BLaER1 (cell line): ENCODE results near the gene PTCH1.

Source experiments
- H3K27ac ChIP-seq: shearing (Covaris generic); formaldehyde crosslinking; 2 replicates; pipeline ENCODE4 v1.8.1; 2022
- H3K27me3 ChIP-seq: shearing (Covaris generic); formaldehyde crosslinking; 2 replicates; pipeline ENCODE4 v1.8.1; 2022
- H3K36me3 ChIP-seq: shearing (Covaris generic); formaldehyde crosslinking; 2 replicates; pipeline ENCODE4 v1.8.1; 2022
- H3K4me1 ChIP-seq: shearing (Covaris generic); formaldehyde crosslinking; 2 replicates; pipeline ENCODE4 v1.8.1; 2022
- H3K4me2 ChIP-seq: shearing (Covaris generic); formaldehyde crosslinking; 2 replicates; pipeline ENCODE4 v1.8.1; 2022
- H3K4me3 ChIP-seq: shearing (Covaris generic); formaldehyde crosslinking; 2 replicates; pipeline ENCODE4 v1.8.1; 2022
- H3K9ac ChIP-seq: shearing (Covaris generic); formaldehyde crosslinking; 2 replicates; pipeline ENCODE4 v1.8.1; 2022
- H3K9me3 ChIP-seq: shearing (Covaris generic); formaldehyde crosslinking; 2 replicates; pipeline ENCODE4 v1.8.1; 2022
- H4K20me1 ChIP-seq: shearing (Covaris generic); formaldehyde crosslinking; 2 replicates; pipeline ENCODE4 v1.8.1; 2022
- Cebpa-rat ChIP-seq: shearing (Covaris generic); IDR thresholded peaks from 2 replicates; pipeline ENCODE4 v1.8.1; 2022

Gene PTCH1

DNA sequence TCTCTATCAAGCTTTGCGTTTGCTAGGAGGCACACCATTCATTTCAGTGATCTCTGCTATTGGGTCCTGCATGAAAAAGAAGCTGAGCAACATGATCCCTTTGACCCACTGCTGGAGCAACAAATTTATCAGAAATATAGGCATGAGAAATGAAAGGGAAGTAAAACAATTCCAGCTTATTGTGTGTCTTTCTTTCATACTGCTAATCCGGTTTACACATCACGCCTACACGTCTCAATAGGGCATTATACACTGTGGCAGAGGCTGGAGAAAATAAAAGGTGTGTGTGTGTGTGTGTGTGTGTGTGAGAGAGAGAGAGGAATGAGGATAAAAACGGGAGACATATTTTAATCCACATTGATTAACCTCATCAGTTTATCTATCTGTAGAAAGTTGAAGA, 2.4 kb downstream of the PTCH1 start:
- Histone ChIP-seq H3K27me3 (peaks cover 62% of the 10 kb centered on the region), H3K4me2 (0 out of 2 replicates have a peak overlapping the region, but pooled peaks have one; percentile 9), H3K9ac (no peak overlapping the region)

DNA sequence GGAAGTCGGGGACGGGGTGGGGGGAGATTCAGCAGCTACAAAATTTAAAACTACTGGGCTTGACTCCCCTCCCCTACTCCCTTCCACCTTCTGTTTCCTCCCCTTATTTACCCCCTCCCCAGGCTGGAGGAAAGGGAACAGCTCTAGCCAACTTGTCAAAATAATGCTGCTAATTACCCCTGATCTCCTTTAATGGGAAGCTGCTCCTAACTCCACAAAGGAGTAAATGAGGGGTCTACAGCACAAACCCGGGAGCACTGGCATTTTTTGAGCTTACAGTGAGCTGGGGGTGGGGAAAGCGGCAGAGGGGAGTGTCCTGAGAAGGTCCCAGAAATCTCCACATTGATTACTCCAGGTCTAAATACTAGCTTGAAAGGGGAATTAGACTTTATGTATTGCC, 3.1 kb downstream of the PTCH1 start:
- Histone ChIP-seq H3K4me1 (peaks cover 61% of the 10 kb centered on the region), H3K9ac (no peak overlapping the region), H3K9me3 (no peaks in the 10 kb centered on the region), H3K4me2 (peak overlapping the region; percentile 9; the same call in 1 of the 2 replicates), H3K27me3 (peaks cover 64% of the 10 kb centered on the region), H4K20me1 (no peaks in the 10 kb centered on the region; the same call in 1 of the 2 replicates), H3K4me3 (no peak overlapping the region), H3K27ac (no peak overlapping the region), H3K36me3 (no peaks in the 10 kb centered on the region)
- TF ChIP-seq Cebpa-rat = no peak

More for the DNA sequence above, 2.4 kb downstream of the PTCH1 start:
- Histone ChIP-seq H3K4me3 (no peak overlapping the region), H3K36me3 (no peaks in the 10 kb centered on the region), H3K9me3 (peaks cover under 1% of the 10 kb centered on the region; the same call in 1 of the 2 replicates), H4K20me1 (no peaks in the 10 kb centered on the region; the same call in 1 of the 2 replicates), H3K4me1 (peaks cover 61% of the 10 kb centered on the region), H3K27ac (no peak overlapping the region)
- TF ChIP-seq Cebpa-rat = no peak

DNA sequence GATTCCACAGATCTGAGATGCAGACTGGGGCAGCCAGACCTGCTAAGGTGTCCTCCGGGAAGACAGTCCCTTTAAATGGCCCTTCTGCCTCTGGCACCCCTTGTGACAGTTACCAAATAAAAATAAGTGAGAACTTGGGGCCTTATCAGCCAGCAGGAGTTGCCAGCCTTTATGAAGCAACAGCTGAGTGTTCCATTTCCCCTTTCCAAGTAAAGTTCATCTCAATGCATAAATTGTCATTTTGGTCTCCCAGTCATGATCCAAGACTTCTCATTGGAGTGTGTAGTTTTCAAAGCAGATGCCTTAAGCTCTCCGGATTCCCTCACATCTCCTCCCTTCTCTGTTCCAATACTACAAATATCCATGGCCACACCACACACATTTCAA, 4.1 kb downstream of the PTCH1 start:
- Histone ChIP-seq H3K9ac (no peak overlapping the region), H3K27me3 (peaks cover 71% of the 10 kb centered on the region), H3K36me3 (no peaks in the 10 kb centered on the region), H3K4me1 (peaks cover 61% of the 10 kb centered on the region), H3K9me3 (no peaks in the 10 kb centered on the region), H4K20me1 (no peaks in the 10 kb centered on the region; the same call in 1 of the 2 replicates), H3K4me2 (peak overlapping the region; percentile 89), H3K27ac (no peak overlapping the region), H3K4me3 (peak overlapping the region; percentile 90)
- TF ChIP-seq Cebpa-rat = no peak

GRCh38 chr9:95511952-95512708, 4.6 kb downstream of the PTCH1 start:
- no peaks in the 10 kb centered on the region; the same call in 1 of the 2 replicates for H4K20me1 ChIP-seq
- H3K4me3 ChIP-seq = peak overlapping the region; percentile 90
- no peak for TF ChIP-seq Cebpa-rat
- peaks cover 72% of the 10 kb centered on the region for H3K27me3 ChIP-seq
- no peaks in the 10 kb centered on the region for H3K36me3 ChIP-seq
- H3K9ac ChIP-seq = peak overlapping the region; percentile 91
- H3K9me3 ChIP-seq = no peaks in the 10 kb centered on the region
- peak overlapping the region; percentile 96 for H3K27ac ChIP-seq
- H3K4me1 ChIP-seq = peaks cover 59% of the 10 kb centered on the region
- H3K4me2 ChIP-seq = peak overlapping the region; percentile 89

GRCh38 chr9:95511616-95511931, 5.2 kb downstream of the PTCH1 start:
- Histone ChIP-seq H3K9ac (peak overlapping the region; percentile 91), H3K4me2 (peak overlapping the region; percentile 89), H3K27me3 (peaks cover 72% of the 10 kb centered on the region), H3K9me3 (no peaks in the 10 kb centered on the region), H3K36me3 (no peaks in the 10 kb centered on the region), H3K4me1 (peaks cover 54% of the 10 kb centered on the region), H3K4me3 (peak overlapping the region; percentile 90), H4K20me1 (no peaks in the 10 kb centered on the region; the same call in 1 of the 2 replicates), H3K27ac (peak overlapping the region; percentile 96)
- TF ChIP-seq Cebpa-rat = no peak

DNA sequence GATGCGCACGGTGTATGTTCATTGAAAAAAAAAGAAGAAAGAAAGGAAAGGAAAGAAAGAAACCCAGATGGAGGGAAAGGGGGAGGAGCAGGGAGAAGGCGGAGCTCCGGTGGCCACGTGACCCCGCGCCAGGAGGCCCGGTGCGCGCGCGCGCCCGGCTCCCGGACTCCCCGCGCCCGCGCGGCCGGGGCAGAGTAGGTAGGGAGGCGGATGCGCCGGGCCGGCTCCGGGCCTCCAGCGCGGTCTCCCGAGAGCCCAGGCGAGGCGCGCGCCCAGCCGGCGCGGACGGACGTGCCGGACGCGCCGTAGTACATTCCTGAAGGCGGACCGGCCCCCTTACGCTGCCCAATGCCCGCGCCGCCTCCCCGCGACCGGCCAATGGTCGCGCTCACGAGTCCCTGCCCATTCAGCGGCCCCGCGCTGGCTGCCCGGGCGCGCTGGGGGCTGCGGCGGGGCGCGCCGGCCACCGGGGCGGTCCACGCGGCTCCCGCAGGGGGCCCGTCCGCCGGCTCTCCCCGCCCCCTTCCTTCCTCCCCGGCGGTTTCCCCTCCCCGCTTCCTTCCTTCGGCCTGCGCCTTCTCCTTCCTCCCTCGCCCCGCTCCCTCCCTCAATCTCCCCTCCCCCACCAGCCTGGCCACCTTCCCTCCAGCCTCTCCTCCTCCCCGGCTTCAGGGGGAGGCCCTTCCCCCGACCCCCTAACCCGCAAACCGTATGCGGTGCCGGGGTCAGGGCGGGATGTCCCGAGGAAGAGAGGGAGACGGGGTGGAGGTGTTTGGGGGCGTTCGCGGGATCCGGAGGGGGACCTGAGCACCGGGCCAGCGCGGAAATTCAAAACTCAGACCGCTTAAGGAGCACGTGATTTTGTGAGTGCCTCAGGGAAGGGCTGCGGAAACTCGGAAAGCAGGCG, 5.8 kb downstream of the PTCH1 start:
- Histone ChIP-seq H3K9me3 (no peaks in the 10 kb centered on the region), H3K9ac (peak overlapping the region; percentile 91), H3K4me1 (peaks cover 50% of the 10 kb centered on the region), H3K4me2 (peak overlapping the region; percentile 89), H3K36me3 (no peaks in the 10 kb centered on the region), H3K27ac (peak overlapping the region; percentile 96), H3K27me3 (peaks cover 68% of the 10 kb centered on the region), H4K20me1 (no peaks in the 10 kb centered on the region; the same call in 1 of the 2 replicates), H3K4me3 (peak overlapping the region; percentile 90)
- TF ChIP-seq Cebpa-rat = no peak

DNA sequence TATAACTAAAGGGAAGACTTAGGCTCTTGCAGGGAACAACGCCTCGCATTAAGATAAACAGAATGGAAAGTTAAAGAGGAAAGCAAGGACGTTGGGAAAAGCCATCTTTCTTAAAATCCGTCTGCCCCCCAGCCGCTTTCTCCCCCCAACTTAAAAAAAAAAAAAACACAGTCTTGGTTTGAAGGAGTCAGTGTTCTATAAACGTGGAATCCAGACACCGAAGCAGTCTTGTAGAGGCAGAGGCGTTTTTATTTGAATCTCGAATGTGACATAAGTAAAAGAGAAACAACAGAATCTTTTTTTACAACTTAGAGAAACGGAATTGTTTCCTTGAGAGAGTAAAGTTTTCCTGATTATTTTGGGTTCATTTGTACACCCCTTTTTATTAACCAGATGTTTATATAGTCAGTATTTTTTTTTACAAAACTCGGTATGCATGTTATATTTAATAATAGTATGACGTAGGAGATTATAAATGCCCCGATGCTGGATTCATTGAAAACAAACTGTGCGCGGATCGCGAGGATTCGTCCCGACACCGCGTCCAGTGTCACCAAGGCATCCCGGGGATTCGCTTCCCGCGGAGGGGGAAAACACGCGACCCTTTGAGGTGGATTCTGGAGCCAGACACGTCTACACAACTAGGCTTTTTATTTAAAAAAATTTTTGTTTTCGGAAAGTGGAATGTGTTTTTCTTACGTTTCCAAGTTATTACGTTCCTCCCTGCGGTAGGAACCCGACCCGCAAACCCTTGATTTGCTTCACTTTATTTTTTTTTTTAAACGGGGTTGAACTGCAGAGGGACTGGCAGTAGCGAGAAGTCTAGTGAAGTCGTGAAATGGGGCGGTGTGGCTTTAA, 6.7 kb downstream of the PTCH1 start:
- peak overlapping the region; percentile 91 for H3K9ac ChIP-seq
- H3K36me3 ChIP-seq = no peaks in the 10 kb centered on the region
- H3K27ac ChIP-seq = peak overlapping the region; percentile 96
- H3K27me3 ChIP-seq = peaks cover 60% of the 10 kb centered on the region
- H3K4me2 ChIP-seq = peak overlapping the region; percentile 89
- no peaks in the 10 kb centered on the region for H3K9me3 ChIP-seq
- TF ChIP-seq Cebpa-rat = no peak
- H4K20me1 ChIP-seq = peaks cover 5% of the 10 kb centered on the region
- peak overlapping the region; percentile 90 for H3K4me3 ChIP-seq
- peaks cover 47% of the 10 kb centered on the region for H3K4me1 ChIP-seq

- no peaks in the 10 kb centered on the region for H3K36me3 ChIP-seq
- H4K20me1 ChIP-seq = peaks cover 14% of the 10 kb centered on the region
- H3K9ac ChIP-seq = peak overlapping the region; percentile 95
- no peaks in the 10 kb centered on the region for H3K9me3 ChIP-seq
- no peak for TF ChIP-seq Cebpa-rat
- peak overlapping the region; percentile 95 for H3K27ac ChIP-seq
- H3K4me2 ChIP-seq = peak overlapping the region; percentile 89
- peak overlapping the region; percentile 90 for H3K4me3 ChIP-seq
- H3K27me3 ChIP-seq = peaks cover 51% of the 10 kb centered on the region
- peaks cover 49% of the 10 kb centered on the region for H3K4me1 ChIP-seq
These were observed 7.6 kb downstream of the PTCH1 start for GRCh38 chr9:95508968-95509850.
